ENCODE measurements around the gene KRT3. TPM values are rescaled to one million over a fixed set of nuclear protein-coding genes. Genes with fewer than 3 reads are reported as not detected.

The KRT3 gene
- total RNA-seq, 1 experiment from 2014 or later, result not detected

- in situ Hi-C loops (cut with HindIII; ENCODE audit: low pct_unique_long_range_greater_than_20kb, low sequenced_read_pairs), result loop anchor here (25.0 kb wide), 1 partner anchor 140 kb away; no protein-coding TSS in a partner anchor
- no peak for DNase-seq (ENCODE audit: low read depth, low spot score)
These were observed 18.4 kb downstream of the KRT3 start for GRCh38 chr12:52777566-52777965.

DNA sequence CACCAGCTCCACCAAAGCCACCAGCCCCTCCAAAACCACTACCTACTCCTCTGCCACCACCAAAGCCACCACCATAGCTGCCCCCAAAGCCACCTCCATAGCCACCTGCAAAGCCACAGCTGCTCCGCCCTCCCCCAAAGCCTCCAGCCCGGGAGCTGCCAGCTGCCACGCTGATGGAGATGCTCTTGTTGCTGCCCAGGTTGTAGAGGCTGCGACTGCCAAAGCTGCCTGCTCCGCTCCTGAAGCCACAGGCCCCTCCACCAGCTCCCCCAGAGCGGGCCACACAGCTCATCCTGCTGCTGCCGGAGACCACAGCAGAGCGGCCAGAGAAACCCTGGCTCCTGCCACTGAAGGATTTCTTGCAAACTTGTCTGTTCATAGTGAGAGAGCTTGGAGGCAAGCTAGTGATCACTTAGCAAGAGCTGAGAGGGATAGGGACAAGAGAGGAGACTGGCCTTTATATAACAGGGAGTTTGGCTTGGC lies 19.0 kb downstream of the KRT3 start, which contains the start of gene KRT76:
Gene KRT76, minus strand, starts transcription at position 433 of the 483 bp plus-strand sequence. Its CDS starts 54 bp downstream, at position 379.
- in situ Hi-C loops (cut with HindIII; ENCODE audit: low pct_unique_long_range_greater_than_20kb, low sequenced_read_pairs), result loop anchor here (25.0 kb wide), 1 partner anchor 140 kb away; no protein-coding TSS in a partner anchor

GRCh38 chr12:52776435-52776834 lies 19.5 kb downstream of the KRT3 start:
- no peak for DNase-seq (ENCODE audit: low read depth, low spot score)
- in situ Hi-C loops (cut with HindIII; ENCODE audit: low pct_unique_long_range_greater_than_20kb, low sequenced_read_pairs), result loop anchor here (25.0 kb wide), 1 partner anchor 139 kb away; no protein-coding TSS in a partner anchor

More for the DNA sequence above, 19.0 kb downstream of the KRT3 start, which contains the start of gene KRT76:
- no peak for DNase-seq (ENCODE audit: low read depth, low spot score)

DNA sequence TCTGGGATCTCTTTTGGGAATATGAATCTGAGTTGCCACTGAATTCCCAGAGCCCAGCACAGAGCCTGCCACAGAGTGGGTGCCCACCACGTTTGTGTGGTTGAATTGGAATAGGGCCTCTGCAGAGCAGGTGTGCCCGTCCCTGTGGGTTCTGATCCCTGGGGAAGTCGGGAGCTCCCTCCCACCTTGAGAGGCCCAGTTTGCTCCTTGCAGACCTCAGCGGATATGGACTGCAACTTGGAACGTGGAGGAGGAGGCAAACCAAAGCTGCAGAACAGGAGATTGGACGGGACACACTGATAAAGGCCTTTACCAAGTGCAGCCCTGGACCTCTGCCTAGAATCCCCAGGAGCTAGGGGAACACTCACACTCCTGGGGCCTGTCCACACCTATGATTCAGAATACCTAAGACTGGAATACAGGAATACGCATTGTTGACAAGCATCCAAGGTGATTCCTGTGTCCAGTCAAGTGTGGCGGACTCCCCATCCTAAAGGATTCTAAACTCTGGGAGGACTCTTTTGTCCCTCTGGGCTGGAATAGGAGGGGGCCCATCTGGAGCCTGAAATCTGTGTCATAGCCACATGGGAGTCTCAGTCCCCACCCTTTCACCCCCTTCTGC lies 21.2 kb downstream of the KRT3 start:
- no peak for DNase-seq (ENCODE audit: low read depth, low spot score)
- in situ Hi-C loops (cut with HindIII; ENCODE audit: low pct_unique_long_range_greater_than_20kb, low sequenced_read_pairs), result loop anchor here (25.0 kb wide), 1 partner anchor 137 kb away; no protein-coding TSS in a partner anchor

GRCh38 chr12:52772772-52773171 lies 23.1 kb downstream of the KRT3 start:
- DNase-seq (ENCODE audit: low read depth, low spot score), result no peak
- in situ Hi-C loops (cut with HindIII; ENCODE audit: low pct_unique_long_range_greater_than_20kb, low sequenced_read_pairs), result no loop called here

- DNase-seq (ENCODE audit: low read depth, low spot score), result no peak
- in situ Hi-C loops (cut with HindIII; ENCODE audit: low pct_unique_long_range_greater_than_20kb, low sequenced_read_pairs), result no loop called here
These were observed 23.7 kb downstream of the KRT3 start for GRCh38 chr12:52772188-52772587.

- in situ Hi-C loops (cut with HindIII; ENCODE audit: low pct_unique_long_range_greater_than_20kb, low sequenced_read_pairs), result no loop called here
- no peak for DNase-seq (ENCODE audit: low read depth, low spot score)
These were observed 24.4 kb downstream of the KRT3 start for GRCh38 chr12:52771505-52771904.

GRCh38 chr12:52771088-52771487 lies 24.8 kb downstream of the KRT3 start:
- DNase-seq (ENCODE audit: low read depth, low spot score), result no peak
- in situ Hi-C loops (cut with HindIII; ENCODE audit: low pct_unique_long_range_greater_than_20kb, low sequenced_read_pairs), result no loop called here

- in situ Hi-C loops (cut with HindIII; ENCODE audit: low pct_unique_long_range_greater_than_20kb, low sequenced_read_pairs), result no loop called here
- no peak for DNase-seq (ENCODE audit: low read depth, low spot score)
These were observed 26.0 kb downstream of the KRT3 start for GRCh38 chr12:52769946-52770345.

DNA sequence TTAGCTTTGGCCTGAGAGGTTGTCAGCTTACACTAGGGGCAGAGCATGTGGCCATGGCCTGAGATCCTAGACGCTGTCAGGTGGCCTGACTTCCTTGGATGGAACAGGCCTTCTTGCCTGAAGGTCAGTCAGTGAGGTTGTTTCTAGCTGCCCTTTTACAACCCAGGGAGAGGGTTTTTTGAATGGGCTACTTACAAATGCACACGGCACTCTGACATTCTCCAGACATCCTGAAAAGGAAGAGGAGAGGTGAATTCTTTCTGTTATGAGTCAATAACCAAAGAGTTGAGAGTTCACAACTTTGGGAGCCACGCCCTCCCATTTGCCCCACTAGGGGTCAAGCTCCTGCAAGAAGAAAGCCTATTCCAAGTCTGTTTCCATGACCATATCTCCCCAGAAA lies 26.6 kb downstream of the KRT3 start:
- no peak for DNase-seq (ENCODE audit: low read depth, low spot score)
- in situ Hi-C loops (cut with HindIII; ENCODE audit: low pct_unique_long_range_greater_than_20kb, low sequenced_read_pairs), result no loop called here

- in situ Hi-C loops (cut with HindIII; ENCODE audit: low pct_unique_long_range_greater_than_20kb, low sequenced_read_pairs), result no loop called here
- no peak for DNase-seq (ENCODE audit: low read depth, low spot score)
These were observed 27.3 kb downstream of the KRT3 start for GRCh38 chr12:52768479-52769200.

DNA sequence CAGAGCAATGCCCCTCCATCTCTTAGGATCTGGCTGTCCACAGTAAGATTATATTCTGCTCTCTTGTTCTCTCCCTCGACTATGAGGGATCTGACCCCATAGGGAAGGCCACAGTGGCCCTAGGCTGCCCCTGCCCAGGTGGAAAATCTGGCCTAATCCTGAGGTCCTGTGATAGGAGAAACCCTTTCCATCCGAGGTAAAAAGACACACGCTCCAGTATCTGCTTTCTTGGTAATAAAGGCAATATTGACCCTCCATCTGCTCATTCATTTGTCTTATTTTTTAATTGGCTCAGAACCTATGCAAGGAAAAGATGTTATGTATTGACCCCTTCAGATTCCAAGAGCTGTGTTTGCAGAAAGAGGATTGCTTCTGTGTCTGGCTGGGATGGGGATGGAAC lies 28.5 kb downstream of the KRT3 start:
- no peak for DNase-seq (ENCODE audit: low read depth, low spot score)
- in situ Hi-C loops (cut with HindIII; ENCODE audit: low pct_unique_long_range_greater_than_20kb, low sequenced_read_pairs), result no loop called here

DNA sequence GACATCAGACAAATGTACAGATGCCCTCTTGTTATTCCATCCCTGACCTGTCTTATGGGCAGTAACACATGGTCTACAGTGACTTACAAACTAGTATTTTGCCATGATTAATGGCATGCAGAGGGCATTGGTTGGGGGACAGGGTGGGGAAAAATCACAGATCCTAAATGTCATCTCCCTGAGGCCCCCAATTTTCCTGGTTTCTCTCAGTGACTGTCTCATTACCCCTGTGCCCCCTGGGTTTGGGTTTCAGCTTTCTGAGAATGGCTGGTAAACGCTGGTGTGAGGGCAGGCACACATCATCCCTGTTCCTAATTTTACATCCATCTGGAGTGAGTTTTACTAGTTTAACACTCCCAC lies 28.9 kb downstream of the KRT3 start:
- DNase-seq (ENCODE audit: low read depth, low spot score), result no peak
- in situ Hi-C loops (cut with HindIII; ENCODE audit: low pct_unique_long_range_greater_than_20kb, low sequenced_read_pairs), result no loop called here

DNA sequence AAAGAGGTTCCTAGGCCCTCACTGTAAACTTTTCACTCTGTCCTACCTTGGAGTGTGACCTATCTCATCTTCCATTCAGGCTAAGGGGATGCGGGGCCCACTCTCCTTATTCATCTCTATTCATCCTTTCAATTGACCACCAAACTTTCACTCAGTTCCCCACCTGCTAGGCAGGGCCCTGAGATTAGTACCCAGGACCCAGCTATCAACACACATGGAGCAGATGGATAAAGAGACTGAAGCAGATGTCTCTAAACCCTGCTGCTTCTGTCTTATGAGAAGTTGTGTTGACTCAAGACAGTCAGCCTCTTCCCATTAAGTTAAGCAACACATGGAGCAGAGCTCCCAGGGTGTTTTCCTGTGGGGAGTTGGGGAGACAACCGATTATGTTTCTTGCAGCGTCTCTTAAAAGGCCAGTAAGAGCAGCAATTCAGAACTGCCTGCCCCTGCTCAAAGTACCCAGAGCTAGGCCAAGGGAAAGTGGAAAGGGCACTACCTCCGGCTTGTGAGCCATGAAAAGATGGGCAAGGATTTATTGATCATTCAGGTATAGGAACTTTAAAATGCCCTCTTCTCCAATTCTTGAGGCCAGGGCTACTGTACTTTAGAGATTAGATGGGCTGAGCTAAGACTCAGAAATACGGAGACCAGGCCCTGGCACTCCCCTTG lies 29.4 kb downstream of the KRT3 start:
- in situ Hi-C loops (cut with HindIII; ENCODE audit: low pct_unique_long_range_greater_than_20kb, low sequenced_read_pairs), result no loop called here
- no peak for DNase-seq (ENCODE audit: low read depth, low spot score)

DNA sequence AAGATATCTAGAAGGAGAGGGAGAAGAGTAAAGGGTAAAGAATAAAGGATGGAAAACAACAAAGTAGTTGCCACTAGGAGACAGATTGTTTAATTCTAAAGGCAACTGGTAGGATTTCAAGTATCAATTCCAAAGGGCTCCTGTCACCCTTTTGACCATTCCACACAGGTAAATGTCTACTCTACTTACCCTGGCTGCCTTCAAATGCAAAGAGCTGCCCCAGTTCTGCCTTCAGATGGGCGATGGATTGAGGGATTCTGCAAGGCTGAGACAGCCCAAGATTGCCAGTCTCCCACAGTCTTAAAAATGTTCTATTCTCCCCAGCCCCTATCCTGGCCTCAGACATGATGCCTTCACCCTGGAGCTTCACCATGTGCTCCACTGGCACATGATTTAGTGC lies 30.2 kb downstream of the KRT3 start:
- DNase-seq (ENCODE audit: low read depth, low spot score), result no peak
- in situ Hi-C loops (cut with HindIII; ENCODE audit: low pct_unique_long_range_greater_than_20kb, low sequenced_read_pairs), result no loop called here

DNA sequence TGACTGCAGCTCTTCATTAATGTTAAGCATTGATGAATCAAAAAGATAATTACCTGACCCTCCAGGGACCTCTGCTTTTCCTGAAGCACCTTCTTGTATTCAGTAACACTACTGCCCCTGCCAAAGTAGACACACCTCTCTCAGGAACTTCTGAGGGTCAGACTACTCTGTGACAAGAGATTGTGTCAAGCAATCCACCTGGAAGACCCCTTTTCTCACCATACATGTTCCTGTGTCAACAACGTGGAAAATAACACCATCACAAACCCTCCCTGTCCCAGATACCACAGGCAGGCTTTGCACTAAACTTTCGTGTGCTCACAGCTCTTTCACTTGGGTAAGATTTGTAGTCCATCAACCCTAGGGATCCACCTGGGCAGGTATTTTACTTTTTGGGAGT lies 31.9 kb downstream of the KRT3 start:
- DNase-seq (ENCODE audit: low read depth, low spot score), result no peak
- in situ Hi-C loops (cut with HindIII; ENCODE audit: low pct_unique_long_range_greater_than_20kb, low sequenced_read_pairs), result no loop called here

DNA sequence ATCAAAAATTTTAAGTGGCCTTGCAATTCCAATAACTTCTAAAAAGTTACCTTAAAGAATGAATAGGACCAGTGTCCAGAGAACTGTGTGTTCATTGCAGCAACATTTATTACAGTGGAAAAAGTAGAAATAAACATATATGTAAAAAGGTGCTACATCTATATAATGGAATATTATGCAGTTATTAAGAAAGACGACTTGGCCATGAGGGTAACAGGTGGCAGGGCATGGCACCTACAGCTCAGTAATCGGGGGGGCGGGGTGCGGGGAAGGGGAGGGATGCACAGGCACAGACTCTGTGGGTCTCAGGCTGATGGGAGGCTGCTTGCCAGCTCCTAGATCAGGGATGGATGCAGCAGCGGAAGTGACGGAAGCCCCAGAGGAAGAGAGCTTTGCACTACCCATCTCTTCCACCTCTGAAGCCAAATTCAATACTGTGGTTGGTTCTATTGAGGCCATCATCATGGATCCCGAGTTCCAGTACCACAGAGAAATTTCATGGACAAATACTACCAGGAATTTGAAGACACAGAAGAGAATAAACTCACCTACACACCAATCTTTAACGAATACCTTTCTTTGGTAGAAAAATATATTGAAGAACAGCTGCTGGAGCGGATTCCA lies 32.8 kb downstream of the KRT3 start:
- no peak for DNase-seq (ENCODE audit: low read depth, low spot score)
- in situ Hi-C loops (cut with HindIII; ENCODE audit: low pct_unique_long_range_greater_than_20kb, low sequenced_read_pairs), result no loop called here

DNA sequence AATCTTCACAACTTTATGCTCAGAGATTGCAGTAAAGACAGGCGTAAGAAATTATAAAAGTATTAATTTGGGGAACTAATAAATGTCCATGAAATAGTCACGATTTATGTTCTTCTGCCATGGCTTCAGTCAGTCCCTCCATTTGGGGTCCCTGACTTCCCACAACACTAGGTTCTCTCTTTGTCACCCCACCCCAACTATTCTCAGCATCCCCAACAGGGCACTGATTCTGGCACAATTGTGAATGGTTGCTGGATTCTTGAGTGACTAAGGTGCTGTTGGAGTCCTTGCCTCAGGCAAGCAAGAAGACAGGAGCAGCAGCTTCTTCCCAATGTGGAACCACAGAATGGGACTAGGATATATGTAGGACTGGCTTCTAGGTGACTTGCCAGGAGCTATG lies 34.1 kb downstream of the KRT3 start:
- no peak for DNase-seq (ENCODE audit: low read depth, low spot score)
- in situ Hi-C loops (cut with HindIII; ENCODE audit: low pct_unique_long_range_greater_than_20kb, low sequenced_read_pairs), result no loop called here

All from SK-MEL-5 (cell line).